Measurements from ENCODE around the gene SHROOM2.

The SHROOM2 gene

DNA sequence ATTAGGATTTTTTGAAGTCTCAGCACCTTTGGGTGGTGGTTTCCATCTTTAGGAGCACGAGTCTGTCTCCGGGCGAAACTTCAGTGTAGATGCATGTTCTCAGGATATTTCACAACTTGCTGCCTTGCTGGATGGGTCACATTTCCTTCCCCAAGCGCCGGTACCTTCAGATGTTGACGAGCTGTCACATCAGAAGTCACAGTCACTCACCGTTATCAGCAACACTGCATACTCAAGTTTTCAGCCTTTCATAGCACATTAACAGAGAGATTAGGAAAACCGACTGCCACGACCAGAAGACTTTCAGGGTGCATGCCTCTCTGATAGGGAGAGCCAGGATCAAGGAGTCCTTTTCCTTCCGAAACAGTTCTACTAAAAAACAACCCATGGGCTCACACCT lies 77.8 kb downstream of the SHROOM2 start:
- no peak for DNase-seq (ENCODE audit: low read depth)

DNA sequence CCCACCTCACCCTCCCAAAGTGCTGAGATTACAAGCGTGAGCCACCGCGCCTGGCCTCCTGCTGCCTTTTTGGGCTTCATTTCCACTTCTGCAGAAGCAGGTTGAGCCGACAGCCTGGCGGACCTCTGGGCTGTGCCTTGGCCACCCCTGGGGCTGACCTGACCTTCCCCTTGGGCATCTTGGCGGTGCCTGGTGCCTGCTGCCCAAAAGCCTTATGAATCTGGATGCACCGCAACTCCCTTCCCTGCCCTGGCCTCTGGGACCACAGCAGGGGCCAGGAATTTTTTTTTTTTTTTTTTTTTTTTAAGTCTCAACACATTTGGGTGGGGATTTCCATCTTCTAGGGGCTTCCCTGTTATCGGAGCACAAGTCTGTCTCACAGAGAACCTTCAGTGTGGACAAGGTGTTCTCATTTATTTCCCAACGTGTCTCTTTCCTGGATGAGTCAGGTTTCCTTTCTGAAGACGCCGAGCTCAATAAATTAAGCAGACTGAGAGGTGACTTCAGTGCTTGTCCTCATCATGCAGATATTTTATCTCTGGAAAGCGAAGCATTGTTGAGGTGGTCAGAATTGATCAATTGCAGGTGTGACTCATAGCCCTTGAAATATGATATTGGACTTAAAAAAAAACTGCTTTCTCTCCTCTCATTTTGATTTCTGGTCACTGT lies 79.7 kb downstream of the SHROOM2 start:
- no peak for DNase-seq (ENCODE audit: low read depth)

DNA sequence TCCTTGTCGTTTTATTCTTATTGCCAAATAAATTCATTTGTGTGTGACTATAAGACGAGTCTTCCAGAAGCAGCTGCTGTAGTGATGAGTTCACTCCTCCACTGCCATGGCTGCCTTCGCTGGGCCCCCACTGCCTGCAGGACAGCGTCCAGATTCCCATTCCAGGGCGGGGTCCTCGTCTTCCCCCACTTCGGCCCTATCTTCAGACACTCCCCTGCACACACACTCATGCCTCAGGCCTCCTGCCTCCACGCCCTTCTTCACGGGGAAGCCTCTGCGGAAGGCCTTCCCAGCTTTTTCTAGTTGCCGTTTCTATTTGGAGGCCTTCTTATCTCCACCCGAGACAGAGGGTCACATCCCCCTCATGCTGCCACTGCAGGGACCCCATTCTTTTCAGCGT lies 80.4 kb downstream of the SHROOM2 start:
- no peak for DNase-seq (ENCODE audit: low read depth)

GRCh38 chrX:9867226-9867625 lies 81.0 kb downstream of the SHROOM2 start:
- DNase-seq (ENCODE audit: low read depth): no peak

DNA sequence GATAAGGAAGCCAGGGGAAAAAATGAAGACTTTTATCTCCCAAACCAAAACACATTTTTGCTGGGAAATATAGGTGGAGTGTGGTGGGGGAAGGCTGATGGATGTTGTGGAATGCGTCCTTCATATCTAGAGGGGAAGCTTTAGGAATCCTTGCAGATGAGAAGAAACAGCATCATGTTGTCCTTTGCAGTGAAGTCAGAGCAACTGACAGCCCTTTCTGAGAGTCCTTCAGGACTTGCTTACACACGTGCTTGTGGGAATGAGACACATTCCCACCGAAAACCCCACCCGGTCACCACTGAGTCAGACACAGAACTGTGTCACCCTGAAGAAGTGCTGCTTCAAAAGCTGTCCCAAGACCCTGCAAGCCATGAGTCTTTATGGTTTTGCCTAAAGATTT lies 81.5 kb downstream of the SHROOM2 start:
- DNase-seq (ENCODE audit: low read depth): no peak

- DNase-seq (ENCODE audit: low read depth): no peak
Observed at GRCh38 chrX:9871701-9872268, 85.6 kb downstream of the SHROOM2 start.

GRCh38 chrX:9873360-9873759 lies 87.1 kb downstream of the SHROOM2 start:
- no peak for DNase-seq (ENCODE audit: low read depth)

DNA sequence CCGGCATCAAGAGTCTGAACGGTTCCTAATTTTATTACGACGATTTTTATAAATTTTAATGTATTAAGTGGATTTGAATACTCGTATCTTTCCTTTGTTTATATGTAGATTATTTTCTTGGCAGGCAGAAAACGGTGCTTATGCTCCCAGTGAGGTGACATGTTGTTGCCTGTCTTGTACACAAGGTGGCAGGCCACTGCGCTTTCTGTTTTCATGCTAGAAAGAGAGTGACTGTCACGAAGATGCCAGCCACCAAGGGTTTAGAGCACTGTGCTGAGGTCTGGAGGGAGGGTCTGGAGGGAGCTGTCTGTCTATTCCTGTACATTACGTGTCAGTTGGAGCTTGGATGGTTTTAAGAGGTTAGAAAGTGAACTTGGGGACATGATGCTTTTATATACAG lies 87.7 kb downstream of the SHROOM2 start:
- peak; percentile 13 for DNase-seq (ENCODE audit: low read depth)

DNA sequence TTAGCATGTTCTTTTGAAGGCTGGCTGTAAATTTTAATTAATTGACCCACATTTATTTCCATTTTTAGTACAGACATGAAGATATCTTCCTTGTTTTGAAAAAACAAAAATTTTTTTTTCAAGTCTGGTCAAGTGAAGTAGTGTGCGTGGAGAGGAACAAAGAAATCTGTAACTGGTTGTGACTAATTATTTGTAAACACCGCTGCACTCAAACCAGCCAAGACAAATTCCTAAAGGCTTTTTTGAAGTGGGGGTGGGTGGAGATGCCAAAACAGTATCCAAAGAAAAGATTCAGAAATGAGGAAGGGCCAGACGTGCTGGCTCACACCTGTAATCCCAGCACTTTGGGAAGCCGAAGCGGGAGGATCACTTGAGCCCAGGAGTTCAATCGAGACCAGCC lies 88.3 kb downstream of the SHROOM2 start:
- DNase-seq (ENCODE audit: low read depth): no peak

DNA sequence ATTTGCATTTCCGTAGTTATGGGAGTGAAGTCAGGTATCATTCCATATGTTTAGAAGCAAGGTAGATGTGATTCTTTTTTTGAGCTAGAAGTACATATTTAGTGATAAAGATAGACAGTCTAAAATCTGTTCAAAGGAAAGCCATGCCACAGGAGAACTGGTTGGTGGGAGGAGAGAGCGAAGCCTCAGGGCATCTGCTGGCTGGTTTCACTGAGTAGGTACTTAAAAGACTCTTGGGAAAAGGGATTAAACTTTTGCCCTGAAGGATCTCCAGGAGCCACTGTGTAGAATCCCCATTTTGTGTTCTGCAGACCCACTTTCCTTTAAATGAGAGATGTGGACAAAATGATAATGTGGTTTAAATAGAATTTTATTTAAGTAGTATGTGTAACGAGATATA lies 89.6 kb downstream of the SHROOM2 start:
- no peak for DNase-seq (ENCODE audit: low read depth)

GRCh38 chrX:9876201-9876600 lies 90.0 kb downstream of the SHROOM2 start:
- DNase-seq (ENCODE audit: low read depth): no peak

DNA sequence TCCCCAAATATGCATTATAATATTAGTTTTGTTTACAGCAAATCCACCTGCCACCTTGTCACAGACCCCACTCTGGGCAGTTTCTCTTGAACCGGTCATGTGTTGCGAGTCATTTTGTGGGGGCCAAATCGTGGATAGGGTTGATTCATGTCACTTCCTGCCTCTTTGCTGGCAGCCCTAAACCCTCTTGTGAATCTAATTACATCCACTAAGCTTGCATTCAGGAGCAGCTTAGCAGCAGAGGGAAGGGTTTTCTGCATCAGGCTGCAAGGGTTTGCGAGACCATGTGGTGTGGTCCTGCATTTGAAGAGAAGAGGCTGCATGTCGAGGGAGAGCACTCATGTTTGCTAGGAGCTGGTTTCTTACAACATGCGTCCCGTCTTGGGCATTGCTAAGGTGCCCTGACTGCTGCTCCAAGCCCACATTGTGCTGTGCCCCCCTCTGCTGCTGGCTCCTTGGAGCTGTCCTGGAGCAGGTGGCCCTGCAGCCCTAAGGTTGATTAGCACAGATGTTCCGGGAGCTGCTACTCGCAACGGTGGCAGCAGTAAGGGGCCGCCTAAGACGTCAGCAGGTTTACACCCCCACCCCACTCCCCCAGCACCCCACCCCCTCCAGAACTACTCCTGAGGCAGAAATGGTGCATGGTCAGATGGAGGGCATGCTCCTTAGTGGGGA lies 92.1 kb downstream of the SHROOM2 start:
- no peak for DNase-seq (ENCODE audit: low read depth)

DNA sequence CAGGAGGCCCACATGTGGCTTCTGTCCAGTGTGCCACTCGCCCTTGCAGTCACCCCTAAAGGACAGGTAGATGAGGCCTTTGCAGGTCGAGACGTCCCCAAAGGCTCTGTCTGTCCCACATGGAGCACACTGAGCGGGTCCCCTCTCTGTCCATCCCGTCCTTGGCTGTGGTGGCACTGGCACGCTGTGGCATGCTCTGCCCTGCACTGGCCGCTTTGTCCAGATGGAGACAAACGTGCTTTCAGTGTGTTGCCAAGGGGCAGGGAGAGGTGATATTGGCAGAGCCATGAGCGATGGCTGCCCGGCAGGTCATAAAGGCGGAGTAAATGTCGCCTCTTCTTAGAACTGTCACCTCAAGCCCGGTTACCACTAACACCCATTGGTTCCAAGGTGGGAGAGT lies 94.0 kb downstream of the SHROOM2 start:
- no peak for DNase-seq (ENCODE audit: low read depth)

DNA sequence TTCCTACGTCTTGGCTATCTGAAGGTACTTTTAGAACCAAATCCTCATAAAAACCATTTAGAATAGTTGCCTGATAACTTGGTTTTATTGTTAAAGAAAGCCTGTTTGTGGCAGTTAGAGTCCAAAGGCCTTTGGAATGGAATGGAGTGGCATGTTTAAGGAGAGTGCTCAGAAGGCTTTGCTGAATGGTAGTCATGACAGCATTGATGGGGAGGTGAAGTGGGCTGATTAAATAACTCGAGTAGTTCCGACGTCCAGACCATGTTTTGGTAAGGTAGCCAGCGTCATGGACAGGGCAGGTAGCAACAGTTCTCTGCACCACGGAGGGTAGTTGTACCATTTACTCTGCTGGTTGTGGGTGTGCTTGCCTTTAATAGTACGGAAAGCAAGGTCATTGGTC lies 94.6 kb downstream of the SHROOM2 start:
- DNase-seq (ENCODE audit: low read depth): no peak

DNA sequence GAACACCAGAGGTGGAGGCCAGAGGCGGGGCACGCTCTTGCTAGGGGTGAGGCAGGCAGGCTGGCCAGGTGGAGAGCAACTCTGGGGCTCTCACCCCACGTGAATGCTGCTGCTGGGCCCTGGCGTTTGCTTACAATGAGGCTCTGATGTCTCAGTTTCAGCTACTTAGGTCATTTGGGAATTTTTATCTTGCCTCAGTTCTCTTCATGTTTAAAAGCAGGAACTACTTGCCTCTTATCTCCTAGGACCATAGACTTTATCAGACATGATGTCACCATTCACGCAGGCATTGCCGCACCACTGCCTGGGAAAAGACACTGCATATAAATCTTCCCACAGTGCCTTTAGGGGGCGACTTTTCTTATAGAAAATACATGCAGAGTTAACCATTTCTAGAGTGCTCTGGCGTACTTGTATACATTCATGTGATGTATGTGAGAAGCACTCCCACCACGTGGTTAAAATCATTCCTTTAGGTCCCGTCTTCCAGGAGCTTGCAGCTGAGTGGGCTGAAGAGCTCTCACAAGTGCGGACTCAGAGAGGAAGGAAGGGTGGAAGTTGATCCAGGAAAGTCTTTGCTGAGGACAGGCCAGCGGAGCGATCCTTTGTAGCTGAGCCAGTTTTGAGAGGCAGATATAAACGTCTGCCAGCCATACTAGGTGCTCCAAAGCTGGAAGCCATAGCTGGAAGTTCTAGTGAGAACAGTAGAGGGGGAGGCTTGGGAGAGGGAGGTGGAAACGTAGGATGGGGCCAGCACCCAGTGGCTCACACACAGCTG lies 96.6 kb downstream of the SHROOM2 start:
- DNase-seq (ENCODE audit: low read depth): no peak

DNA sequence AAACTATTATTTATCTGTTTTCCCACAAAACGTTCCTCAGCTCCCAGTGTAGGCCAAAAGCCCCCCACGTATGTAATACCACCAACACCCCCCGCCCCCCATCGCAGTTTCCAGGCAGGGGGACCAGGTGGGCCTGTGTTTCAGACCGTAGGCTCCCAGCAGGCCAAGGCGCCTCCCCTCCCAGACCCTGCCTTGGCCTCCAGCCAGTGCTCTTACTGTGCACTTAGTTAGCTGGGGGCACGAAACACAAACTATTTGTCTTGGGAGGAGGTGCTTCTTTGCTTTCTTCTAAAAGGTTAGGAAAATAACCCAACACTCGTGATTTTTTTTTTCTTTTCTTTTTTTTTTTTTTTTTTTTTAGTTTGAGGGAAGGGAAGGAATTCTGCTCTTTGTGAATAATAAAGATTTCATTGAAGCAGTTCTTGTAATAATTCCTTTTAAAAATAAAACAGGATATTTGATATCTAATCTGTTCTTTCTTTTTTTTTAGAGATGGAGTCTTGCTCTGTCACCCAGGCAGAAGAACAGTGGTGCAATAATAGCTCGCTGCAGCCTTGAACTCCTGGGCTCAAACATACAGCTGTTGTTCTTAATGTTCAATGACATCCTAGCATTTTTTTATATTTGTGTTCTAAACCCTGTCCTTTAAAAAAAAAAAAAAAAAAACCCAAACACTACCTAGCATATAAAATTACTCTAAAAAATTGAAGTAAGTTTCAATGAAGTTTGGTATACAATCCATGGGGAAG lies 98.0 kb downstream of the SHROOM2 start:
- no peak for DNase-seq (ENCODE audit: low read depth)

DNA sequence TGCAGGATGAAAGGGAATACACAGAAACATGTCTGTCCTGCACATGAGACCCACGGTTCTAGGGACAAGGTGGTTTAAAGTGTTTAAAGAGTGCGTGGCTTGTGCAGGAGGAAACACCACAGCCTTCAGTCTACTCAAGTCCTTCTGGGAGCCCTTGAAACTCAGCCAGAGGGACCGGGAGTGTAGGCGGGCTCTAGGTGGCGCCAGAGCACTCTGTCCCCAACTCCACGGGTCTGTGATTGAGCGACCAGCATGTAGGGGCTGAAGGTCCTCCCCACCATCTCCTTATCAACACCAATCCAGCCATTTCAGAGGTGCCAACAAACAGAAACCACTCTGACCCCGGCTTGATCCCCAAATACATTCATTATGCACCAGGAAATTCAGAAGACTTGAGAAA lies 98.9 kb downstream of the SHROOM2 start:
- peak; percentile 43 for DNase-seq (ENCODE audit: low read depth)

- no peak for DNase-seq (ENCODE audit: low read depth)
Observed at GRCh38 chrX:9887659-9888297, 101.5 kb downstream of the SHROOM2 start.

- DNase-seq (ENCODE audit: low read depth): no peak
Observed at GRCh38 chrX:9888953-9889470, 102.8 kb downstream of the SHROOM2 start.

GRCh38 chrX:9890681-9891091 lies 104.5 kb downstream of the SHROOM2 start:
- DNase-seq (ENCODE audit: low read depth): no peak

DNA sequence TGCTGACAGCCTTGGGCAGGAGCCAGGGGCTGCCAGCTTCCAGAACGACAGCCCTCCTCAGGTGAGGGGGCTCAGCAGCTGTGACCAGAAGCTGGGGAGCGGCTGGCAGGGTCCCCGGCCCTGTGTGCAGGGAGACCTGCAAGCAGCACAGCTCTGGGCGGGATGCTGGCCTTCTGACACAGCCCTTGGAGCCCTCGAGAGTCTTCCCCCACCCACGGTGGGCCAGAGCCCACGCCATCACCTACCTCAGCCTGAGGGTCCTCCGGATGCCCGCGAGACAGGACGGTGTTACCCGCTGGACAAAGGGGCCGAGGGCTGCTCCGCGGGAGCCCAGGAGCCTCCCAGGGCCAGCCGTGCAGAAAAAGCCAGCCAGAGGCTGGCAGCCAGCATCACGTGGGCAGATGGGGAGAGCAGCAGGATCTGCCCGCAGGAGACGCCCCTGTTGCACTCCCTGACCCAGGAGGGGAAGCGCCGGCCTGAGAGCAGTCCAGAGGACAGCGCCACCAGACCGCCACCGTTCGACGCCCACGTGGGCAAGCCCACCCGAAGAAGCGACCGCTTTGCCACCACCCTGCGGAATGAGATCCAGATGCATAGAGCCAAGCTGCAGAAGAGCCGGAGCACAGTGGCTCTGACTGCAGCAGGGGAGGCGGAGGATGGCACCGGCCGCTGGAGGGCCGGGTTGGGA lies 109.1 kb downstream of the SHROOM2 start:
- no peak for DNase-seq (ENCODE audit: low read depth)
